ENCODE data around the gene SLC2A4RG.

DNA sequence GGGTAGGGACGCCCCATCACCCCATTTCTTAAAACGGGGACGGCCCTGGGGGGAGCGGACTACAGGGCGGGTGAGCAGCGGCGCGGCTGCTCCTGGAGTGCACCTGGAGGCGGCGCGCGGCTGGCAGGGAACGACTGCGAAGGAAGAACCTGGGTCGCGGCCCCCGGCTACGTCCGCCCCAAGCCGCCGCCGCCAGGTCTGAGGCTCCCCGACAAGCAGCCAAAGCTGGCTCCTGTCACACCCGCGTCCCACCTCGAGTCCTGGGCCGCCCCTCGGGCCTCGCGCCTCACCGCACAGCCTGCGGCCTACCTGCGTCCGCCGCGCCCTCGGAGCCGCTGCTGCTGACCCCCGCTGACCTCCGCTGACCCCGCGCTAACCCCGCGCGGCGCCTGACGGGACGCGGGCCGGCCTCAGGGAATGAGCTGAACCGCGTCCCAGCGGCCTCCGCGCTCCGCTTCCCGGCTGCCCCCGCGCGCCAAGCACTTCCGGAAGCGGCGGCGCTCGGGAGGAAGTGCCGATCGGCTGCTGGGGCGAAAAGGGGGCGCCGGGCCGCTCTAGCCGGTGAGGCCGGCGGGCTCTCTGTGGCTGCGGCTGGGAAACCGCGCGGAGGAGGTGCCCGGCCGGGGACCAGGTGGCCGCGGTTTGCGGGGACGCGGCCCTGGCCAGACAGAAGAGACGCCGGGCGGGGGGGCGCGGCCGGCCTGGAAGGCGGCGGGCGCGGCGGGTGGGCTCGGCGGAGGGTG, 31.8 kb upstream of the SLC2A4RG start, which contains the start of the genes ARFRP1 and ZGPAT:
- TF ChIP-seq CTCF (IDR thresholded peaks at IDR 0.05), result peak in 1 of 3 experiments; percentile 26
- TF ChIP-seq POLR2A (IDR thresholded peaks at IDR 0.05), result no peak
